OCI-LY7 (cell line): ENCODE measurements around the gene DCAF8. TPM values are rescaled to one million over a fixed set of nuclear protein-coding genes. Genes with fewer than 3 reads are reported as not detected.

Source experiments
- BruUV-seq: library from RNA; stranded (reverse); fragments of 400-500 nt; replicated peaks from 2 replicates; lab custom pipeline; 2021; lab: Mats Ljungman, UMichigan
- CTCF ChIA-PET: fragments of 300-600 bp; sonication (Branson Sonifier 250); formaldehyde crosslinking; loops from one replicate; lab custom pipeline; 2022; ENCODE audit warnings: antibody characterized with exemption; ENCODE audit not compliant: unreplicated experiment; lab: Charles Lee
- POLR2A ChIA-PET: fragments of 300-600 bp; sonication (Branson Sonifier 250); formaldehyde crosslinking; loops from one replicate; lab custom pipeline; 2022; ENCODE audit warnings: antibody characterized with exemption; lab: Charles Lee
- DNase-seq: peaks from one replicate; pipeline ENCODE4 v3.0.0-alpha.2; 2015; ENCODE audit warnings: low spot score
- H2AFZ ChIP-seq: fragments of 200-600 bp; sonication (generic), shearing (Covaris generic); 2 replicates; pipeline ENCODE4 v1.6.1; 2014; ENCODE audit warnings: mild to moderate bottlenecking, antibody characterized with exemption, low read length, moderate library complexity
- H3K27ac ChIP-seq: fragments of 200-600 bp; sonication (generic); 2 replicates; pipeline ENCODE4 v1.5.1; 2014; ENCODE audit warnings: mixed run types, low read depth, mild to moderate bottlenecking, moderate library complexity, low read length, inconsistent platforms; ENCODE audit not compliant: poor library complexity, severe bottlenecking
- H3K36me3 ChIP-seq: fragments of 200-600 bp; sonication (generic); 2 replicates; pipeline ENCODE4 v1.6.1; 2014; ENCODE audit warnings: mild to moderate bottlenecking, antibody characterized with exemption, low read length, moderate library complexity, mixed read lengths; ENCODE audit not compliant: insufficient read depth
- H3K4me1 ChIP-seq: fragments of 200-600 bp; sonication (generic); 2 replicates; pipeline ENCODE4 v1.5.1; 2014; ENCODE audit warnings: mild to moderate bottlenecking, low read length; ENCODE audit not compliant: insufficient read depth, poor library complexity, severe bottlenecking
- H3K4me2 ChIP-seq: fragments of 200-600 bp; sonication (generic); 2 replicates; pipeline ENCODE4 v1.6.1; 2014; ENCODE audit warnings: mild to moderate bottlenecking, low read length
- H3K4me3 ChIP-seq: fragments of 200-600 bp; sonication (generic); 2 replicates; pipeline ENCODE4 v1.5.1; 2014; ENCODE audit warnings: mild to moderate bottlenecking, low read depth, low read length; ENCODE audit not compliant: poor library complexity, severe bottlenecking
- H3K79me2 ChIP-seq: fragments of 200-600 bp; sonication (generic); 2 replicates; pipeline ENCODE4 v1.6.1; 2016; ENCODE audit warnings: low read depth, mild to moderate bottlenecking, low read length, moderate library complexity, mixed read lengths; ENCODE audit not compliant: insufficient read depth
- H3K9me2 ChIP-seq: fragments of 200-600 bp; sonication (generic); 2 replicates; pipeline ENCODE4 v1.6.1; 2016; ENCODE audit warnings: mild to moderate bottlenecking, low read length, mixed read lengths; ENCODE audit not compliant: insufficient read depth
- H3K9me3 ChIP-seq: fragments of 200-600 bp; sonication (generic); 2 replicates; pipeline ENCODE4 v1.6.1; 2014; ENCODE audit warnings: mild to moderate bottlenecking, mixed run types, low read length, mixed read lengths
- H4K20me1 ChIP-seq: fragments of 200-600 bp; sonication (generic); 2 replicates; pipeline ENCODE4 v1.6.1; 2014; ENCODE audit warnings: mild to moderate bottlenecking, antibody characterized with exemption, low read length, moderate library complexity, mixed read lengths; ENCODE audit not compliant: insufficient read depth
- CTCF ChIP-seq: fragments of 200-600 bp; sonication (generic); conservative IDR thresholded peaks from 2 replicates; pipeline ENCODE4 v1.5.1; 2014; ENCODE audit warnings: mild to moderate bottlenecking, antibody characterized with exemption, low read length, moderate library complexity, mixed read lengths
- EZH2phosphoT487 ChIP-seq: fragments of 200-600 bp; sonication (generic); IDR thresholded peaks from 2 replicates; pipeline ENCODE4 v1.6.1; 2018; ENCODE audit warnings: low read depth, borderline replicate concordance, mild to moderate bottlenecking, mixed run types, antibody characterized with exemption, low read length, moderate library complexity, mixed read lengths
- intact Hi-C: fragments of 100-400 bp; cut with micrococcal nuclease; formaldehyde crosslinking; loops from one replicate; pipeline ENCODE4 v1.10.0; 2022; ENCODE audit not compliant: unreplicated experiment
- total RNA-seq, 2 experiments: library from RNA; depleted of rRNA in 1 of 2; stranded (reverse); fragments of >200 nt in 1 of 2; shearing (Covaris generic) in 1 of 2; gene quantifications; 2 replicates each; pipeline ENCODE4 v1.2.3, GENCODE V29; 2014 to 2022

The DCAF8 gene
- total RNA-seq, 2 experiments from 2014 or later, result 118 to 139 TPM

GRCh38 chr1:160166166-160166868 is 96.0 kb downstream of the DCAF8 start:
- Histone ChIP-seq H4K20me1 (no peaks in the 10 kb centered on the region), H3K4me3 (no peak overlapping the region), H3K27ac (no peak overlapping the region), H3K36me3 (no peaks in the 10 kb centered on the region), H2AFZ (no peak overlapping the region), H3K9me3 (no peaks in the 10 kb centered on the region), H3K4me2 (no peak overlapping the region), H3K4me1 (peaks cover 8% of the 10 kb centered on the region), H3K9me2 (no peaks in the 10 kb centered on the region), H3K79me2 (no peaks in the 10 kb centered on the region)
- TF ChIP-seq EZH2phosphoT487, result no peak
- no peak for TF ChIP-seq CTCF
- ChIA-PET POLR2A (no interaction called here), CTCF (interaction anchor here (0.6 kb wide), 1 partner anchor 48 kb away, joined by 3 read pairs; no protein-coding TSS in a partner anchor)
- DNase-seq, result no peak
- intact Hi-C loops, result no loop called here
- no TSS peak for BruUV-seq

Other genes starting within 250 kb of the DCAF8 start
- gene PIGM, start 230.6 kb downstream of the DCAF8 start, total RNA-seq (2014; rRNA removed; shearing (Covaris generic)), result 4.1 and 4.2 TPM in 2 replicates
- gene PIGM, start 230.6 kb downstream of the DCAF8 start, total RNA-seq (2022), result 4.9 and 5.1 TPM in 2 replicates
- gene KCNJ10, start 192.4 kb downstream of the DCAF8 start, total RNA-seq (2014; rRNA removed; shearing (Covaris generic)), result 0.33 TPM in 1 of 2 replicates, not detected in the other
- gene KCNJ10, start 192.4 kb downstream of the DCAF8 start, total RNA-seq (2022), result 0.15 and 0.29 TPM in 2 replicates
- gene KCNJ9, start 181.0 kb downstream of the DCAF8 start, total RNA-seq (2014; rRNA removed; shearing (Covaris generic)), result not detected in 2 replicates
- not detected in 2 replicates for gene KCNJ9, start 181.0 kb downstream of the DCAF8 start, total RNA-seq (2022)
- 18.7 and 19.9 TPM in 2 replicates for gene IGSF8, start 163.9 kb downstream of the DCAF8 start, total RNA-seq (2014; rRNA removed; shearing (Covaris generic))
- 24.4 and 28.7 TPM in 2 replicates for gene IGSF8, start 163.9 kb downstream of the DCAF8 start, total RNA-seq (2022)
- gene ATP1A2, start 146.8 kb downstream of the DCAF8 start, total RNA-seq (2014; rRNA removed; shearing (Covaris generic)), result not detected in 2 replicates
- gene ATP1A2, start 146.8 kb downstream of the DCAF8 start, total RNA-seq (2022), result not detected in 2 replicates
- gene ATP1A4, start 110.9 kb downstream of the DCAF8 start, total RNA-seq (2014; rRNA removed; shearing (Covaris generic)), result not detected in 2 replicates
- not detected in 2 replicates for gene ATP1A4, start 110.9 kb downstream of the DCAF8 start, total RNA-seq (2022)
- gene CASQ1, start 72.0 kb downstream of the DCAF8 start, total RNA-seq (2014; rRNA removed; shearing (Covaris generic)), result not detected in 2 replicates
- not detected in 2 replicates for gene CASQ1, start 72.0 kb downstream of the DCAF8 start, total RNA-seq (2022)
- 20.7 and 22.3 TPM in 2 replicates for gene PEA15, start 57.2 kb downstream of the DCAF8 start, total RNA-seq (2014; rRNA removed; shearing (Covaris generic))
- gene PEA15, start 57.2 kb downstream of the DCAF8 start, total RNA-seq (2022), result 25.7 and 30.5 TPM in 2 replicates
- gene PEX19, start 22.6 kb upstream of the DCAF8 start, total RNA-seq (2014; rRNA removed; shearing (Covaris generic)), result 32.6 and 34.7 TPM in 2 replicates
- 47.3 and 53.9 TPM in 2 replicates for gene PEX19, start 22.6 kb upstream of the DCAF8 start, total RNA-seq (2022)
- 74.2 and 93.0 TPM in 2 replicates for gene COPA, start 80.7 kb upstream of the DCAF8 start, total RNA-seq (2014; rRNA removed; shearing (Covaris generic))
- 138 and 147 TPM in 2 replicates for gene COPA, start 80.7 kb upstream of the DCAF8 start, total RNA-seq (2022)
- gene NCSTN, start 80.8 kb upstream of the DCAF8 start, total RNA-seq (2014; rRNA removed; shearing (Covaris generic)), result 32.0 and 44.8 TPM in 2 replicates
- 55.5 and 60.7 TPM in 2 replicates for gene NCSTN, start 80.8 kb upstream of the DCAF8 start, total RNA-seq (2022)
- 0.26 and 0.63 TPM in 2 replicates for gene NHLH1, start 104.5 kb upstream of the DCAF8 start, total RNA-seq (2014; rRNA removed; shearing (Covaris generic))
- gene NHLH1, start 104.5 kb upstream of the DCAF8 start, total RNA-seq (2022), result 0.65 and 0.68 TPM in 2 replicates
- 1.5 and 2.6 TPM in 2 replicates for gene VANGL2, start 138.0 kb upstream of the DCAF8 start, total RNA-seq (2014; rRNA removed; shearing (Covaris generic))
- gene VANGL2, start 138.0 kb upstream of the DCAF8 start, total RNA-seq (2022), result 1.5 and 2.9 TPM in 2 replicates